PC-3 (cell line): ENCODE results near the gene NLGN1. TPM values are rescaled to one million over a fixed set of nuclear protein-coding genes. Genes with fewer than 3 reads are reported as not detected.

ENCODE experiments used
- ATAC-seq: fragments of 200-7000 bp; cut with Tn5 transposase; 2 replicates; pipeline ENCODE4 v1.9.1; 2020; ENCODE audit warnings: mild to moderate bottlenecking, moderate library complexity
- BruUV-seq: library from RNA; stranded (reverse); fragments of 400-500 nt; replicated peaks from 2 replicates; lab custom pipeline; 2021; lab: Mats Ljungman, UMichigan
- CTCF ChIA-PET: fragments of 300-600 bp; sonication (Branson Sonifier 250); formaldehyde crosslinking; loops from one replicate; lab custom pipeline; 2022; ENCODE audit warnings: antibody characterized with exemption; lab: Charles Lee
- POLR2A ChIA-PET: fragments of 300-600 bp; sonication (Branson Sonifier 250); formaldehyde crosslinking; loops from one replicate; lab custom pipeline; 2022; ENCODE audit warnings: antibody characterized with exemption; ENCODE audit not compliant: unreplicated experiment; lab: Charles Lee
- DNase-seq: peaks from one replicate; pipeline ENCODE4 v3.0.0-alpha.2; 2015
- H2AFZ ChIP-seq: fragments of 300-600 bp; sonication (generic); 2 replicates; pipeline ENCODE4 v1.6.0; 2016; ENCODE audit warnings: antibody characterized with exemption, low read length
- H3F3A ChIP-seq: fragments of 300-600 bp; sonication (generic); one replicate; pipeline ENCODE4 v1.6.0; 2017; ENCODE audit warnings: antibody characterized with exemption, low read length, control low read depth, mild to moderate bottlenecking; ENCODE audit not compliant: unreplicated experiment
- H3K27ac ChIP-seq: fragments of 300-600 bp; sonication (generic); 2 replicates; pipeline ENCODE4 v1.5.1; 2016; ENCODE audit warnings: mild to moderate bottlenecking, low read length
- H3K27me3 ChIP-seq: fragments of 300-600 bp; sonication (generic); 2 replicates; pipeline ENCODE4 v1.6.1; 2016; ENCODE audit warnings: low read length, mixed read lengths
- H3K36me3 ChIP-seq: fragments of 300-600 bp; sonication (generic); 2 replicates; pipeline ENCODE4 v1.6.1; 2016; ENCODE audit warnings: low read depth, mixed run types, low read length, mixed read lengths
- H3K4me1 ChIP-seq: fragments of 300-600 bp; sonication (generic); 2 replicates; pipeline ENCODE4 v1.5.1; 2016; ENCODE audit warnings: low read length; ENCODE audit not compliant: insufficient read depth
- H3K4me2 ChIP-seq: fragments of 300-600 bp; sonication (generic); 2 replicates; pipeline ENCODE4 v1.6.0; 2016; ENCODE audit warnings: low read length
- H3K4me3 ChIP-seq: fragments of 300-600 bp; sonication (generic); 2 replicates; pipeline ENCODE4 v1.5.1; 2016; ENCODE audit warnings: mild to moderate bottlenecking, low read length, mixed read lengths
- H3K79me2 ChIP-seq: fragments of 300-600 bp; sonication (generic); 2 replicates; pipeline ENCODE4 v1.6.1; 2017; ENCODE audit warnings: low read length, mixed read lengths
- H3K9ac ChIP-seq: fragments of 300-600 bp; sonication (generic); 2 replicates; pipeline ENCODE4 v1.6.0; 2016; ENCODE audit warnings: mild to moderate bottlenecking, low read length
- H3K9me2 ChIP-seq: fragments of 300-600 bp; sonication (generic); replicated peaks from 2 replicates; pipeline ENCODE4 v1.6.1; 2016; ENCODE audit warnings: mixed run types, low read length, mixed read lengths
- H3K9me3 ChIP-seq: fragments of 300-600 bp; sonication (generic); 2 replicates; pipeline ENCODE4 v1.6.1; 2016; ENCODE audit warnings: low read length, mixed read lengths
- H4K20me1 ChIP-seq: fragments of 300-600 bp; sonication (generic); 2 replicates; pipeline ENCODE4 v1.6.1; 2016; ENCODE audit warnings: low read length, mixed read lengths
- CTCF ChIP-seq: fragments of 300-600 bp; sonication (generic); conservative IDR thresholded peaks from 2 replicates; pipeline ENCODE4 v1.5.1; 2017; ENCODE audit warnings: antibody characterized with exemption, low read depth, mild to moderate bottlenecking, low read length
- EZH2 ChIP-seq: fragments of 300-600 bp; sonication (generic); IDR thresholded peaks from one replicate; pipeline ENCODE4 v1.6.1; 2017; ENCODE audit warnings: antibody characterized with exemption, mild to moderate bottlenecking, low read length; ENCODE audit not compliant: unreplicated experiment
- EZH2phosphoT487 ChIP-seq: fragments of 300-600 bp; sonication (generic); IDR thresholded peaks from 2 replicates; pipeline ENCODE4 v1.6.1; 2018; ENCODE audit warnings: mild to moderate bottlenecking, antibody characterized with exemption, low read length, borderline replicate concordance
- intact Hi-C: fragments of 100-400 bp; cut with micrococcal nuclease; formaldehyde crosslinking; loops from 2 replicates; pipeline ENCODE4 v1.9.0; 2023
- total RNA-seq: library from RNA; depleted of rRNA; stranded (reverse); fragments of >200 nt; gene quantifications from 2 replicates; pipeline ENCODE4 v1.2.3, GENCODE V29; 2014

NLGN1 gene
- total RNA-seq, 1 experiment from 2014 or later: 0.77 TPM

- no peak for ATAC-seq
- H3K9me2 ChIP-seq: no peaks in the 10 kb centered on the region
- TF ChIP-seq CTCF (no peak), EZH2 (no peak), EZH2phosphoT487 (no peak)
Measured at GRCh38 chr3:173865900-173866498, 468.5 kb downstream of the NLGN1 start.

GRCh38 chr3:173869766-173870165 lies 472.2 kb downstream of the NLGN1 start:
- no peaks in the 10 kb centered on the region for H4K20me1 ChIP-seq
- no peaks in the 10 kb centered on the region for H3K36me3 ChIP-seq
- ChIA-PET POLR2A (no interaction called here), CTCF (no interaction called here)
- H3K27me3 ChIP-seq: no peaks in the 10 kb centered on the region
- no peaks in the 10 kb centered on the region for H3K79me2 ChIP-seq
- intact Hi-C loops: no loop called here
- no peak overlapping the region for H3K9ac ChIP-seq
- BruUV-seq: no TSS peak
- no peak overlapping the region for H3K4me2 ChIP-seq
- no peak overlapping the region for H3K4me3 ChIP-seq
- no peak for DNase-seq
- no peak for ATAC-seq
- no peaks in the 10 kb centered on the region for H3K9me3 ChIP-seq
- H3K4me1 ChIP-seq: no peaks in the 10 kb centered on the region
- no peak overlapping the region for H3K27ac ChIP-seq
- no peaks in the 10 kb centered on the region for H3K9me2 ChIP-seq
- no peak overlapping the region for H2AFZ ChIP-seq
- no peaks in the 10 kb centered on the region for H3F3A ChIP-seq
- TF ChIP-seq EZH2phosphoT487 (no peak), EZH2 (no peak), CTCF (no peak)

More at GRCh38 chr3:173865900-173866498, 468.5 kb downstream of the NLGN1 start:
- Histone ChIP-seq H3K9ac (no peak overlapping the region), H3K79me2 (no peaks in the 10 kb centered on the region), H3K36me3 (no peaks in the 10 kb centered on the region), H3K27ac (no peak overlapping the region), H3K9me3 (no peaks in the 10 kb centered on the region), H2AFZ (no peak overlapping the region), H3F3A (no peaks in the 10 kb centered on the region), H3K4me3 (no peak overlapping the region), H3K27me3 (no peaks in the 10 kb centered on the region), H4K20me1 (no peaks in the 10 kb centered on the region), H3K4me1 (no peaks in the 10 kb centered on the region), H3K4me2 (no peak overlapping the region)
- BruUV-seq: no TSS peak
- intact Hi-C loops: no loop called here
- DNase-seq: no peak
- CTCF ChIA-PET: no interaction called here
- POLR2A ChIA-PET: no interaction called here

GRCh38 chr3:173870976-173871375 lies 473.4 kb downstream of the NLGN1 start:
- Histone ChIP-seq H3K9me3 (no peaks in the 10 kb centered on the region), H3K27me3 (no peaks in the 10 kb centered on the region), H3K9ac (no peak overlapping the region), H2AFZ (no peak overlapping the region), H3K36me3 (no peaks in the 10 kb centered on the region), H3K79me2 (no peaks in the 10 kb centered on the region), H3K4me3 (no peak overlapping the region), H3K27ac (no peak overlapping the region), H3K9me2 (no peaks in the 10 kb centered on the region), H4K20me1 (no peaks in the 10 kb centered on the region), H3F3A (no peaks in the 10 kb centered on the region), H3K4me2 (no peak overlapping the region), H3K4me1 (no peaks in the 10 kb centered on the region)
- ChIA-PET CTCF (no interaction called here), POLR2A (no interaction called here)
- no TSS peak for BruUV-seq
- ATAC-seq: no peak
- TF ChIP-seq EZH2 (no peak), EZH2phosphoT487 (no peak), CTCF (no peak)
- intact Hi-C loops: no loop called here
- no peak for DNase-seq
